Testis (tissue), 5 donors: Measurements from ENCODE around the gene DNAAF3. TPM values are rescaled to one million over a fixed set of nuclear protein-coding genes. Genes with fewer than 3 reads are reported as not detected.

Source experiments
- DNase-seq: peaks from one replicate; pipeline ENCODE4 v3.0.0-alpha.2; 2019
- H3K27ac ChIP-seq, 2 donors: fragments of 200-600 bp; sonication (generic); one replicate each; pipeline ENCODE4 v1.5.1; 2019
- H3K27me3 ChIP-seq: fragments of 200-600 bp; sonication (generic); one replicate; pipeline ENCODE4 v1.5.1; 2019
- H3K36me3 ChIP-seq: fragments of 200-600 bp; sonication (generic); one replicate; pipeline ENCODE4 v1.5.1; 2017; ENCODE audit warnings: low read depth; ENCODE audit errors: missing control alignments
- H3K4me1 ChIP-seq: fragments of 200-600 bp; sonication (generic); one replicate; pipeline ENCODE4 v1.5.1; 2019
- H3K4me3 ChIP-seq, 2 donors: fragments of 200-600 bp; sonication (generic); one replicate each; pipeline ENCODE4 v1.5.1; 2017 to 2019
- H3K9me3 ChIP-seq: fragments of 200-600 bp; sonication (generic); one replicate; pipeline ENCODE4 v1.5.1; 2017
- POLR2A ChIP-seq: fragments of 450-650 bp; IDR thresholded peaks from one replicate; pipeline ENCODE4 v1.6.1; 2017; ENCODE audit warnings: antibody characterized with exemption, mild to moderate bottlenecking, moderate library complexity
- WGBS, 2 donors: methylation state at CpG; one replicate each; pipeline ENCODE4 v1.1.5; 2018; 5-methylcytosine and 5-hydroxymethylcytosine counted together
- intact Hi-C: fragments of 100-400 bp; cut with DNase I; formaldehyde crosslinking; loops from one replicate; pipeline ENCODE4 v1.15.1; 2023; ENCODE audit warnings: low total_unique reads
- long read RNA-seq, 2 donors: transcript quantifications; one replicate each; lab custom pipeline, GENCODE V29; 2026
- polyA plus RNA-seq: library from polyadenylated mRNA; stranded (reverse); fragments of 350-450 nt; fragmentation: Illumina TruSeq; extraction: RNeasy Lipid Tissue Mini Kit (QIAGEN cat#74804); gene quantifications from one replicate; pipeline ENCODE4 v1.2.3, GENCODE V29; 2014; ENCODE audit warnings: low read depth, low replicate concordance; ENCODE audit not compliant: insufficient read depth
- total RNA-seq, 2 donors: library from RNA; depleted of rRNA; stranded (reverse); fragments of >200 nt; gene quantifications; one replicate each; pipeline ENCODE4 v1.2.3, GENCODE V29; 2016
- TF ChIP-seq, protein P1 (sequence below), 3 experiments: fragments of 450-650 bp in 2 of 3; fragments of 200-600 bp in 1 of 3; sonication (generic) in 1 of 3; IDR thresholded peaks; one replicate each; pipeline ENCODE4 v1.5.1; 2016 to 2019; ENCODE audit warnings: antibody characterized with exemption in 3 of 3, mild to moderate bottlenecking in 2 of 3, moderate library complexity in 1 of 3

DNAAF3 gene
- 100 to 1,000 TPM in 1 of 2 donors, 10 to 100 TPM in 1; 69.9 to 102 TPM for total RNA-seq
- 173 TPM for polyA plus RNA-seq
- long read RNA-seq, donor 1, partial matches to known transcripts = 0 of 1 reads
- long read RNA-seq, donor 1, other reads (novel, unspliced or antisense) = 0 of 1 reads
- long read RNA-seq, donor 2 = 0 reads

DNA sequence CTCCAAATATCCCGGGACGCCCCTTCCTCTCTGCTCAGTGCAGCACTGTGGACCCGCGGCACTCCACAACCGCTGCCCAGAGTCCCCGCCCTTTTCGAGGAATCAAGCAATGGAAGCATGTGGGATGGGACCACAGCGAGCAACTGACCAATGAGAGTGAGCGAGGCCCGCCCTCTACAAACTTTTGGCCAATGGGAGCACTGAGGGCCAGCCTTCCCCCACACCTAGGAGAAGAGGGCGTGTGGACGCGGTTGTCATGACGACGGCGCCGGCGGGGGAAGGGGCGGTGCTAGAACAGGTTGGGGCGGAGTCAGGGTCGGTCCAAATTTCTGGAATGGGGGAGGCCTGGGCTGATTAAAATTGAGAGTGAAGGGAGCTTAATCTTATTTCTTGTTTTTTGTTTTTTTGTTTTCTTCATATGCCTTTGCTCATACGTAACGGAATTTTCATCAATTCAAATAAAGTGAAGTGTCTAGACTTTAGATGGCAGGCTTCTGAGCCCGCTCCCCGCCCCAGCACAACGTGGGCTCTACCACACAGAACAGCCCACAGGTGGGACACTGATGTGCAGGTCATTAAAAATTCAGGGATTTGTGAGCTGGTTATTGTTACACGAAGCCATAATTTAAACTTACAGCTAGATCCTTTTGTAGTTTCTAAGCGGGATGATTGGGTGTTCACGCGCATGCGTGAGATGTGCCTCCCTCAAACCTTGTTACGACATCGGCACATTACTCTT, at the start of gene DNAAF3:
TSS of gene DNAAF3 (minus strand) at position 84 of the 739 bp plus-strand sequence. CDS start 200 bp downstream, outside the sequence.
- 1% methylated on average over 32 to 33 of the region's 33 CpGs for WGBS, 2 donors
- no peak within 1 kb of the TSS for H3K27ac ChIP-seq

DNA sequence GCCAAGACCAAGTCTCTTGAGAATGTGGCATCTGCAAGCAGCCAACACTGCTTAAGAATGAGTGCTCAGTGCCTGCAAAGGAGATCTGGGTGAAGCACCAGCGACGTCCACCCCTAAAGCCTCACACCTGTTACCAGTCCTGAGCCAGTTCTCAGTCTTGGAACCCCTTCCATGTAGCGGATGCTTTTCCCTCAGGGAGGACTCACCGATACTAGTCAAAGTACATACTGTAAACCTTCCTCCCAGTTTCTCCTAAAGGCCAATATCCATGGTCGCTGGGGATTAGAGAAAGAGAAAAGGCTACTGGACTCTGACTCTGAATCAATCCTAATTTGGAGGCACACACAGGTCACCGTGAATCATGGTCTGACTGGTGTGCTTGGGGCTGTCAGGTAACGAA, 47.1 kb upstream of the DNAAF3 start:
- Histone ChIP-seq H3K36me3 (no peaks in the 10 kb centered on the region), H3K4me3 (no peak overlapping the region), H3K27me3 (no peaks in the 10 kb centered on the region), H3K4me1 (peaks cover 11% of the 10 kb centered on the region), H3K9me3 (no peaks in the 10 kb centered on the region), H3K27ac (no peak overlapping the region)
- no peak for DNase-seq
- intact Hi-C loops = no loop called here
- 72 to 76% methylated on average over 6 to 7 of the region's 7 CpGs for WGBS, 2 donors
- TF ChIP-seq, protein P1, sequence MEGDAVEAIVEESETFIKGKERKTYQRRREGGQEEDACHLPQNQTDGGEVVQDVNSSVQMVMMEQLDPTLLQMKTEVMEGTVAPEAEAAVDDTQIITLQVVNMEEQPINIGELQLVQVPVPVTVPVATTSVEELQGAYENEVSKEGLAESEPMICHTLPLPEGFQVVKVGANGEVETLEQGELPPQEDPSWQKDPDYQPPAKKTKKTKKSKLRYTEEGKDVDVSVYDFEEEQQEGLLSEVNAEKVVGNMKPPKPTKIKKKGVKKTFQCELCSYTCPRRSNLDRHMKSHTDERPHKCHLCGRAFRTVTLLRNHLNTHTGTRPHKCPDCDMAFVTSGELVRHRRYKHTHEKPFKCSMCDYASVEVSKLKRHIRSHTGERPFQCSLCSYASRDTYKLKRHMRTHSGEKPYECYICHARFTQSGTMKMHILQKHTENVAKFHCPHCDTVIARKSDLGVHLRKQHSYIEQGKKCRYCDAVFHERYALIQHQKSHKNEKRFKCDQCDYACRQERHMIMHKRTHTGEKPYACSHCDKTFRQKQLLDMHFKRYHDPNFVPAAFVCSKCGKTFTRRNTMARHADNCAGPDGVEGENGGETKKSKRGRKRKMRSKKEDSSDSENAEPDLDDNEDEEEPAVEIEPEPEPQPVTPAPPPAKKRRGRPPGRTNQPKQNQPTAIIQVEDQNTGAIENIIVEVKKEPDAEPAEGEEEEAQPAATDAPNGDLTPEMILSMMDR (IDR thresholded peaks at IDR 0.05) = no peak
- no peak for TF ChIP-seq POLR2A

More for the DNA sequence above, at the start of gene DNAAF3:
- Histone ChIP-seq H3K36me3 (no peaks in the 10 kb centered on the region), H3K4me1 (no peaks in the 10 kb centered on the region), H3K4me3 (peak within 1 kb of the TSS; percentile 35 to 51), H3K27me3 (no peaks in the 10 kb centered on the region), H3K9me3 (no peaks in the 10 kb centered on the region)
- TF ChIP-seq, protein P1 (IDR thresholded peaks at IDR 0.05) = no peak
- no peak for TF ChIP-seq POLR2A
- intact Hi-C loops = no loop called here
- peak; percentile 98 for DNase-seq

GRCh38 chr19:55212447-55212846, 46.0 kb upstream of the DNAAF3 start:
- Histone ChIP-seq H3K9me3 (no peaks in the 10 kb centered on the region), H3K27ac (no peak overlapping the region), H3K36me3 (no peaks in the 10 kb centered on the region), H3K4me1 (peaks cover 11% of the 10 kb centered on the region), H3K27me3 (no peaks in the 10 kb centered on the region), H3K4me3 (no peak overlapping the region)
- intact Hi-C loops = no loop called here
- no peak for DNase-seq
- TF ChIP-seq, protein P1 (IDR thresholded peaks at IDR 0.05) = no peak
- no peak for TF ChIP-seq POLR2A
- WGBS, 2 donors = 83 to 89% methylated on average over 3 of the region's 3 CpGs

- Histone ChIP-seq H3K27ac (no peak overlapping the region), H3K36me3 (no peaks in the 10 kb centered on the region), H3K9me3 (no peaks in the 10 kb centered on the region), H3K4me3 (no peak overlapping the region), H3K4me1 (peaks cover 5% of the 10 kb centered on the region), H3K27me3 (no peaks in the 10 kb centered on the region)
- intact Hi-C loops = no loop called here
- no peak for DNase-seq
- TF ChIP-seq, protein P1 (IDR thresholded peaks at IDR 0.05) = no peak
- TF ChIP-seq POLR2A = no peak
- WGBS, 2 donors = 65 to 71% methylated on average over 16 to 17 of the region's 17 CpGs
Observed at GRCh38 chr19:55209693-55210472, 43.5 kb upstream of the DNAAF3 start.
